Osteoblast (primary cell): Measurements from ENCODE around the gene KRTAP4-12. TPM values are rescaled to one million over a fixed set of nuclear protein-coding genes. Genes with fewer than 3 reads are reported as not detected.
"Not testable (repeated sequence)": the region's sequence is repeated elsewhere in the genome, so short reads cannot be mapped to it uniquely, and the experiment has no call there.

Experiments
- DNase-seq: peaks from one replicate; pipeline ENCODE4 v3.0.0; 2011; ENCODE audit warnings: low spot score, mixed read lengths; ENCODE audit not compliant: insufficient read length; ENCODE audit errors: missing footprints
- H2AFZ ChIP-seq: 2 replicates; pipeline ENCODE4 v1.6.0; 2011; ENCODE audit warnings: mild to moderate bottlenecking, low read length
- H3K27ac ChIP-seq: 2 replicates; pipeline ENCODE4 v1.5.1; 2011; ENCODE audit warnings: mild to moderate bottlenecking, low read depth, low read length, moderate library complexity
- H3K27me3 ChIP-seq: 2 replicates; pipeline ENCODE4 v1.6.0; 2012; ENCODE audit warnings: mild to moderate bottlenecking, control low read depth, inconsistent platforms, low read length, moderate library complexity; ENCODE audit not compliant: insufficient read depth
- H3K36me3 ChIP-seq: 2 replicates; pipeline ENCODE4 v1.5.1; 2011; ENCODE audit warnings: mild to moderate bottlenecking, low read length, control low read depth, moderate library complexity; ENCODE audit not compliant: insufficient read depth
- H3K4me1 ChIP-seq: 2 replicates; pipeline ENCODE4 v1.5.1; 2011; ENCODE audit warnings: mild to moderate bottlenecking, low read length, control low read depth, moderate library complexity; ENCODE audit not compliant: insufficient read depth
- H3K4me2 ChIP-seq: 2 replicates; pipeline ENCODE4 v1.6.0; 2011; ENCODE audit warnings: mild to moderate bottlenecking, low read length; ENCODE audit not compliant: insufficient read depth
- H3K4me3 ChIP-seq: fragments of 200-600 bp; sonication (generic); 3 replicates; pipeline ENCODE4 v1.5.1; 2012; ENCODE audit warnings: mild to moderate bottlenecking, low read length, inconsistent platforms; ENCODE audit not compliant: insufficient read depth
- H3K79me2 ChIP-seq: 2 replicates; pipeline ENCODE4 v1.6.0; 2012; ENCODE audit warnings: mild to moderate bottlenecking, low read length, control low read depth, inconsistent platforms; ENCODE audit not compliant: insufficient read depth
- H3K9me3 ChIP-seq: 2 replicates; pipeline ENCODE4 v1.5.1; 2011; ENCODE audit warnings: low read depth, low read length, control low read depth
- H4K20me1 ChIP-seq: 2 replicates; pipeline ENCODE4 v1.6.0; 2012; ENCODE audit warnings: mild to moderate bottlenecking, low read length, control low read depth; ENCODE audit not compliant: insufficient read depth
- CTCF ChIP-seq: IDR thresholded peaks from 2 replicates; pipeline ENCODE4 v1.5.1; 2011; ENCODE audit warnings: mild to moderate bottlenecking, low read depth, low read length, moderate library complexity; ENCODE audit errors: extremely low read depth
- total RNA-seq: library from RNA; depleted of rRNA; stranded (reverse); fragments of >200 nt; gene quantifications from 2 replicates; pipeline ENCODE4 v1.2.3, GENCODE V29; 2012

KRTAP4-12 gene
- total RNA-seq: not detected in 2 replicates

GRCh38 chr17:41123991-41124371, at the start of gene KRTAP4-12:
Gene KRTAP4-12 (minus strand): TSS chr17:41124182. CDS start chr17:41124122, 60 bp downstream.
- not testable (repeated sequence) for DNase-seq, H3K4me3 ChIP-seq, H3K9me3 ChIP-seq, H3K4me2 ChIP-seq, H3K36me3 ChIP-seq, H3K27ac ChIP-seq, H4K20me1 ChIP-seq, H2AFZ ChIP-seq, H3K27me3 ChIP-seq, H3K79me2 ChIP-seq
- peaks cover 12% of the 10 kb centered on the region for H3K4me1 ChIP-seq

GRCh38 chr17:41171886-41172285, 47.9 kb upstream of the KRTAP4-12 start:
- Histone ChIP-seq H3K4me2 (no peak overlapping the region), H3K9me3 (no peaks in the 10 kb centered on the region), H3K36me3 (no peaks in the 10 kb centered on the region), H2AFZ (no peak overlapping the region), H3K4me3 (no peak overlapping the region), H3K27me3 (no peaks in the 10 kb centered on the region), H3K4me1 (no peaks in the 10 kb centered on the region), H3K79me2 (no peaks in the 10 kb centered on the region), H3K27ac (no peak overlapping the region), H4K20me1 (no peaks in the 10 kb centered on the region)
- no peak for TF ChIP-seq CTCF
- DNase-seq: no peak

- no peaks in the 10 kb centered on the region for H3K4me1 ChIP-seq
- H3K4me2 ChIP-seq: no peak within 1 kb of the TSS
- H3K9me3 ChIP-seq: no peaks in the 10 kb centered on the region
- no peak within 1 kb of the TSS for H3K4me3 ChIP-seq
- no peaks in the 10 kb centered on the region for H3K79me2 ChIP-seq
- no peak for DNase-seq
- H4K20me1 ChIP-seq: no peaks in the 10 kb centered on the region
- H3K36me3 ChIP-seq: no peaks in the 10 kb centered on the region
- H3K27me3 ChIP-seq: no peaks in the 10 kb centered on the region
- no peak within 1 kb of the TSS for H2AFZ ChIP-seq
- no peak within 1 kb of the TSS for H3K27ac ChIP-seq
- no peak for TF ChIP-seq CTCF
Measured at GRCh38 chr17:41168121-41168520, 44.1 kb upstream of the KRTAP4-12 start, which contains the start of gene KRTAP4-3. Gene KRTAP4-3 (minus strand): TSS chr17:41168221. CDS start chr17:41168172, 49 bp downstream.

GRCh38 chr17:41167561-41167960, 43.6 kb upstream of the KRTAP4-12 start:
- no peak overlapping the region for H3K4me3 ChIP-seq
- no peaks in the 10 kb centered on the region for H3K9me3 ChIP-seq
- no peak for TF ChIP-seq CTCF
- H2AFZ ChIP-seq: no peak overlapping the region
- no peaks in the 10 kb centered on the region for H4K20me1 ChIP-seq
- no peaks in the 10 kb centered on the region for H3K36me3 ChIP-seq
- DNase-seq: no peak
- H3K79me2 ChIP-seq: no peaks in the 10 kb centered on the region
- H3K27ac ChIP-seq: no peak overlapping the region
- no peak overlapping the region for H3K4me2 ChIP-seq
- H3K27me3 ChIP-seq: no peaks in the 10 kb centered on the region
- no peaks in the 10 kb centered on the region for H3K4me1 ChIP-seq
